IPS-18c (cell line): ENCODE measurements around the gene GPC4.
"Not testable (repeated sequence)": the region's sequence is repeated elsewhere in the genome, so short reads cannot be mapped to it uniquely, and the experiment has no call there.

ENCODE experiments used
- H3K4me3 ChIP-seq: 2 replicates; pipeline ENCODE4 v1.7.0; 2013; ENCODE audit warnings: low read depth, mild to moderate bottlenecking, low read length, moderate library complexity; ENCODE audit not compliant: insufficient read depth
- H3K9me3 ChIP-seq: one replicate; pipeline ENCODE4 v1.6.1; 2013; ENCODE audit warnings: mild to moderate bottlenecking, low read length, moderate library complexity; ENCODE audit not compliant: control insufficient read depth, insufficient read depth

GPC4 gene

DNA sequence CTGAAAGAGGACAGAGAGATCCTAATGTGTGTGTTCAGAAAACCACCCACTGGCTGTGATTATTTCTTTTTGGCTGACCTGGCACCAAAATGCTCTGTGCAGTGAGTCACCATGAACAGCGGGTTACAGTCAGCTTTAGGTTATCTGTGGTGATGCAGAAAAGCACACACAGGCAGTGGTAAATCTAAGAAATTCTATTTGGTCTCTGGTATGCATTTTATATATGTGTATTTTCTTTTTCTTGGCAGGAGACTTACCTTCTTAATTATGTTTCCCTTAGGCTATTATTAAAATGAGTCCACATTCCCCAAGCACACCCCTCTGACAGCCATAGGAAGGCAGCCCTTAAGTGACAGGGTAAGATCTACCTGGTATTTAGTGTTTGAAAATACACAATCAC, 118.0 kb downstream of the GPC4 start:
- H3K9me3 ChIP-seq: peaks cover 10% of the 10 kb centered on the region
- no peak overlapping the region for H3K4me3 ChIP-seq

DNA sequence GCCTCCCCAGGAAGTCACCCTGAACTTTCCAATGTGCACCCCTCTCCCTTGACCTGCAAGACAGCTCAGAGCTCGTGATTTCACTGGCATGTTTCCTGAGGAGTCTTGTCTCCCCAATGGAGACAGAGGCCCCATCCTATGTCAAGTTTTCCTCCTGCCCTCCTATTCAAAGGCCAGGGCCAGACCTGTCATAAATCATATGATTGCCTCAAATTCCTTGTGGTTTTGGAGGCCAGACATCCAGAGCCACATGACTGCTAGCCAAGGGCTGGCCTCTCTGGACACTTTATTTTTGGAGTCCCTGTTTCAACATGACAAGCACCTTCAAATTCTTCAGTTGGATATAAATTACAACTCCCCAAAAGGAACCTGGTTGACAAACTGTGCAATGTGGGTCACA, 121.2 kb downstream of the GPC4 start:
- no peak overlapping the region for H3K4me3 ChIP-seq

DNA sequence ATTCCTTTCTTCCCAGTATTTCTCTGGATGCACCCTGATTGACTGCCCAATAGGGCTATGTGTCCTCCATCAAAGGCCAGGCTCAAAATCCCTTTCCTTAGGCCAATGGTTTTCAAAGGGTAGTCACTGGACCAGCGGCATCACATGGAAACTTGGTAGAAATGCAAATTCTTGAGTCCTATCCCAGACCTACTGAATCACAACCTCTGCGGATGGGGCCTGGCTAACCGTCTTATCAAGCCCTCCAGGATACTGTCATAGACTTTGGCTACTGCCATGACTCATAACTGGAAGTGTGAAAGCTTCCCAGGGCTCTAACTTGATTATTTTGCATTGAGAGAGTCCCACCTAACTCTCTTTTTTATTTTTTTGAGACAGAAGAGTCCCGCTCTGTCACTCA, 125.2 kb downstream of the GPC4 start:
- Histone ChIP-seq H3K4me3 (no peak overlapping the region), H3K9me3 (peaks cover 8% of the 10 kb centered on the region)

More for the DNA sequence above, 121.2 kb downstream of the GPC4 start:
- peaks cover 13% of the 10 kb centered on the region for H3K9me3 ChIP-seq

DNA sequence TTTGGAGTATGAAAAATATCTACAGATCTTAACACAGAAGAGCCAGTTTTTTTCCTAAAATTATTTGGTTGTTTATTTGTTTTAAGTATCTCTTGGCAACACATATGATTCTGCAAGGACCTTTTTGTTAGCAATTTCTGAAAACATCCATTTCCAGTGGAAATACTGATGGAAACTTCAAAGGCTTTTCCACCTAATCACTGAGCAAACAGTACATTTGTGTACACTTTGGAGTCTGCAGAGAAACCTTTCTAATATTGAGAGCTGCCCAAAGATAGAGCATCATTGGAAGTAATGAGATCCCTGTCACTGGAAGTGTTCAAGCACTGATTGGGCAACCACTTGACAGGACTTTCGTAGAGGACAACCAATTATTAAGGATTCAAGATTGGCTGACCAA, 127.4 kb downstream of the GPC4 start:
- Histone ChIP-seq H3K4me3 (no peak overlapping the region), H3K9me3 (peaks cover 8% of the 10 kb centered on the region)

DNA sequence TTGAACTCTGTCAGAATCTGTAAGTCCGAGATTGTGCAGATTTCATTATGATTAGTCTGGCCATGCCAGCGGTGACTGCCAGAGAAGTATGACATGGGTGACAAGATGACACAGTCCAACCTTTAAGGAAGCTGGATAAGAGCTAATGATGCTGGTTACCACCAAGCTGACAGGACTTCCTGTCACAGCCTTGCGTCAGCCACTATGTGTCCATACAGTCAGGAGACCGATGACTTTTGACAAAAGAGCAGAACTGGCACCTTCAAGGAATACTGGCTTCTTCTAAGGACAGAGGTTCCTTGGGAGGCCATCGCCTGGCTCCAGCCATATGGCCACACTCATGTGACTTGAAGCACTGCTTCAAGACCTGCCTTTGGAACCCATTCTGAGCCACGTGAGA, 129.9 kb downstream of the GPC4 start:
- no peak overlapping the region for H3K4me3 ChIP-seq
- peaks cover 6% of the 10 kb centered on the region for H3K9me3 ChIP-seq

DNA sequence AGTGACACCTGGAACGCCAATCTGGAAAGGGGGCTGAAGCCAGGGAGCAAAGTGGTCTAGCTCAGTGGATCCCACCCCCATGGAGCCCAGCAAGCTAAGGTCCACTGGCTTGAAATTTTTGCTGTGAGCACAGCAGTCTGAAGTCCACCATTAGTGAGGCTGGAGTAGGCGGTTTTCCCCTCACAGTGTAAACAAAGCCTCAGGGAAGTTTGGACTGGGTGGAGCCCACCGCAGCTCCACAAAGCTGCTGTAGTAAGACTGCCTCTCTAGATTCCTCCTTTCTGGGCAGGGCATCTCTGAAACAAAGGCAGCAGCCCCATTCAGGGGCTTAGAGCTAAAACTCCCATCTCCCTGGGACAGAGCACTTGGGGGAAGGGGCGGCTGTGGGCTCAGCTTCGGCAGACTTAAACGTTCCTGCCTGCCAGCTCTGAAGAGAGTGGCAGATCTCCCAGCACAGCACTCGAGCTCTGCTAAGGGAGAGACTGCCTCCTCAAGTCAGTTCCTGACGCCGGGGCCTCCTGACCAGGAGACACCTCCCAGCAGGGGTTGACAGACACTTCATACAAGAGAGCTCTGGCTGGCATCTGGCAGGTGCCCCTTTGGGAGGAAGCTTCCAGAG, 136.1 kb downstream of the GPC4 start:
- not testable (repeated sequence) for H3K9me3 ChIP-seq, H3K4me3 ChIP-seq

DNA sequence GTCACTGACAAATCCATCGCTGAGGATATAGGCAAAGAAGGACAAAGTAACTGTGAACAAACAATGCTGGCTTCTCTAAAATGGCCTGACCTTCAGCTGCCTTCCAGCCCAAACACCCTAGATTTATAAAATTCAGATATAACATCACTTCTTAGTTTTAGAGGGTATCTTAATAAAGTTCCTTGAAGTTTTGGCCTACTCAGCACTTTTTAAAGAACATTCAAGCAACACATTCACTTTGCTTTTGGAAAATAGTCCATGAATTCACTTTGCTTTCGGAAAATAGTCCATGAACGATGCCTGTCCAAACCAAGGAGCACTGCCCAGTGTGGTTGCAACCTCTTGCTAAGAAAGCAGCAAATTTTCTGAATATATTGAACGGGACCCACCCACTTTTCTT, 142.1 kb downstream of the GPC4 start:
- no peak overlapping the region for H3K4me3 ChIP-seq
- H3K9me3 ChIP-seq: peaks cover 6% of the 10 kb centered on the region

DNA sequence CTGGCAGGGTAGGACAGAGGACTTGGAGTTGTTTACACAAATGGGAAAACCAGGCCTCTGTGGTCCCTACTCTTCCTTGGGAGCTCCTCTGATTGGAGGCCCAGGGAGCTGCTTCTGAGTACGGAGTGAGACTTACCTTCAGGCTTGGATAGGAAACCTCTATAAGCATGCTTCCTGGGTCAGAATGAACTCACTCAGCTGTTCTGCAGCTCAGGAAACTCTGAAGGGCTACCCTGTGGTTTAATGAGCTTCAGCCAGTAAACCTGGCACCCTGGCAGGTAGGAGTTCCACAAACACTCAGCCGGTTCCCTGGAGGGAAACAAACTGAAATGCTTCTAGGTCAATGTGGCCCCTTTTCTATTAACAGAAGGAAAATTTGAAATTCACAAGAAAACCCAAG, 146.1 kb downstream of the GPC4 start:
- Histone ChIP-seq H3K9me3 (peaks cover 6% of the 10 kb centered on the region), H3K4me3 (no peak overlapping the region)

DNA sequence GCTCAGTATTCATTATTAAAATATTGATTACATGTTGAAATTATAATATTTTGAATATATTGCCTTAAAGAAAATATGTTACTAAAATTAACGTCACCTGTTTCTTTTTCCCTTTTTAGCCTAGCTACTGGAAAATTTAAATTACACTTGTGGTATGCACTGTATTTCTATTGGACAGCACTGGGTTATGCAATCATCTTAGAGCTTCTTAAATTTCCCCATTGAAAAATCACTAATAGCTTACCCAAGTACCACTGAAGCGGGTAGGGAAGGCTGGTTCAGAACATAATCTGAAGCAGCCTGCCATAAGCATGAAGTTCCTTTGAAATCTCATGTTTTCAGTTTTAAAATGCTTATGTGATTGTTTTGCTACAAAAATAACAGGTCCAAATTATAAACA, 147.7 kb downstream of the GPC4 start:
- H3K9me3 ChIP-seq: peaks cover 6% of the 10 kb centered on the region
- H3K4me3 ChIP-seq: no peak overlapping the region

DNA sequence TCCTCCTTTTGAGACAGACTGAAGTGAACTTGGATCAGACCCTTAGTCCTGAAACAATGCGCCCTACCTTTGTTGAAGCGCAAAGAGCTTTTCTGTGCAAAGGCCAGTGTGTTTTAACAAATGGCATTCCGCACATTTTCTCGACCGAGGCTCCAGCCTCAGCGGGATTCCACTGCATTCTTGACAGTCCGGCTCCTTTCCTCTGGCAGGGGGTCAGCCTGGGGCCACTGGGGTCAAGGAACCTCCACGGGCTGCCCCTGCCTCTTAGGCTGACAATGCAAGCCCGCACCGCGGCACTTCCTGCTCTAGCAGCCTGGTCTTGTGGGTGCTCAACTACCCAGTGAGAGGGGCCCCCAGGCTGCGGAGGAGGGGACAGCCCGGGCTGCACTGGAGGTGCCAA, 150.0 kb downstream of the GPC4 start:
- Histone ChIP-seq H3K4me3 (no peak overlapping the region), H3K9me3 (peaks cover 8% of the 10 kb centered on the region)

DNA sequence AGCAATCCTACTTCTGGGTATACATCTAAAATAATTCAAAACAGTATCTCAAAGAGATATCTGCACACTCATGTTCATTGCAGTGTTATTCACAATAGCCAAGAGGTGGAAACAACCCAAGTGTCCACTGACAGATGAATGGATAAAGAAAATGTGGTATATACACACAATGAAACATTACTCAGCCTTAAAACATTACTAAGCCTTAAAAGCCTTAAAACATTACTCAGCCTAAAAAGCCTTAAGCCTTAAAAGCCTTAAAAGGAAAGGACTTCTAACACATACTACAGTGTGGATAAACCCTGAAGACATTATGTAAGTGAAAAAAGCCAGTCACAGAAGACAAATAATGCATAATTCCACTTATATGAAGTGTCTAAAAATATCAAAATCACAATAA, 156.8 kb downstream of the GPC4 start:
- H3K4me3 ChIP-seq: no peak overlapping the region
- H3K9me3 ChIP-seq: peaks cover 4% of the 10 kb centered on the region

DNA sequence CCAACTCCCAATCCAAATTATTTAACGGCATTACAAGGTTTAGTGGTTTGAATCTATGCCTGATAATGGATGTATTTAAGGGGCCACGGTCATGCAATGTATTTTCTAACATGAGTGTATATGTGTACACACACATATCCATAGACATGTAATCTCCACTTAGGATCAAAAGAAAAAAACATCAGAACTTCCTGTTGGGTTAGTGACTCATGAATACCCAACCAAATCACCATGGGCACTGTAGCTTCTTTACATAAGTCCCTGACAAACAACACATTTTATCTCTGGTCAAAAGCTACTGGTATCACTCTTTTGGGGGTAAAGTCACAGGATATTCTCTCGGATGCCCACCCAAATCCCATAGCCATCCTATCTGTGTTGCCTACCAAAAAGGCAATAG, 160.6 kb downstream of the GPC4 start:
- peaks cover 2% of the 10 kb centered on the region for H3K9me3 ChIP-seq
- H3K4me3 ChIP-seq: no peak overlapping the region

DNA sequence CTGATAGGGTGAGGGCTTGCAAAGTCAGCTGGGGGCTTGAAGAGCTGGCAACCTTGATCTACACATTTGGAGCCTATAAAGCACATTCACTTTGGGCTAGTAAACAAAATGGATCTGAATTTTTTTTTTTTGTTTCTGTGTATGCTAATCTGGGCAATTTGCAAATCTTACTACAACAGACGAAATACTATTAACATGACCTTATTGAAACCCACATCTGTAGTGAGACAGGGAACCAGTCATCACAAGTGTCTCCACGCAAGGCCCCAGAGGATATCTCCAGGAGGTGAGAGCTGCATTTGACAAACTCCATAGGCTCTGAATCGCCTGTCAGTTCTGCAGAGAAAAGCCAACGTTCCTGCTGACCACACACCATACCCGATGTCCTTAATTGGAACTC, 164.1 kb downstream of the GPC4 start:
- no peak overlapping the region for H3K4me3 ChIP-seq
- H3K9me3 ChIP-seq: peaks cover 6% of the 10 kb centered on the region

DNA sequence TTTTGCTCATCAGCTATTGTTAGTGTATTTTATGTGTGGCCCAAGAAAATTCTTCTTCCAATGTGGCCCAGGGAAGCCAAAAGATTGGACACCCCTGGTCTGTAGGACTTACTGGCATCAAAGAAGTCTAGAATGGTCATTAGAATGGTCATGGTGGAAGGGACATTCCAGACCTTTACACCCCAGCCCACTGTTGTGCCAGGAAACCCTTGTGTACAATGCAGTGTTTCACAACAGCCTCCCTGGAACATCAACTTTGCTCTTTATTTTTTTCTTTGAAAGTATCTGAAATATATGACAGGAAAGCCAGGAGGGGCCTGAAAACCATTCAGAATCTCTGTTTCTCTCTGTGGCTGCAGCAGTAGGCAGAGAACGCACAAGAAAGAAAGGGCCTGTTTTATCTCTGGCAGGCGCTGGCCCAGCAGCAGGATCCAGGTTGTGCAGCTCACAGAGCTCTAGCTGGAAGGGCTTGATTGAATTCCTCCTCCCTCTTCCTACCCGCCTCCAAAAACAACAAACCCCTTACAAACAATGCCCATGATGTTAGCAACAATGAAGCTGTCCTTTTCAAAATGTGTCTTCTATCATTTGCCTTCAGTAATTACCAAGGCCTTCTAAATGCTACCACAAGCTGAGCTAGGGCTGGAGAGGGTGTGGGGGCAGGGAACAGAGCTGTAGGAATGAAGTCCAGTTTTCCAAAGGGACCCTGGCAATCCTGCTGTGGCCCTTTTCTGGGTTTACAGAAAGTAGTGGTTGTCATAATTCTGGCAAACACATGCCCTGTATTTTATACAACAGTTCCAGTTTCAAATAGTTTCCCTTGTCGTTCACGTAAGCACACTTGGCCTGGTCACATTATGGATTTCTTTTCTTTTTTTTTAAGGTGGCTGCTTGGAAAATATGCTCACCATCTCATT, 164.8 kb downstream of the GPC4 start:
- peaks cover 13% of the 10 kb centered on the region for H3K9me3 ChIP-seq

More for the DNA sequence above, 164.8 kb downstream of the GPC4 start:
- H3K4me3 ChIP-seq: no peak overlapping the region
